Activated T-cell treated with anti-CD3 and anti-CD28 coated beads, Interleukin-2, amount 50 U/mL, for 1 hour (primary cell): ENCODE results near the gene SCAMP1.
"Not testable (repeated sequence)": the region's sequence is repeated elsewhere in the genome, so short reads cannot be mapped to it uniquely, and the experiment has no call there.

ENCODE experiments used
- DNase-seq: peaks from one replicate; pipeline ENCODE4 v3.0.0-alpha.2; 2020

Gene SCAMP1

GRCh38 chr5:78430866-78431265, 70.4 kb downstream of the SCAMP1 start:
- no peak for DNase-seq

- no peak for DNase-seq
These were observed 73.6 kb downstream of the SCAMP1 start for GRCh38 chr5:78433972-78434371.

GRCh38 chr5:78447775-78448424, 87.5 kb downstream of the SCAMP1 start:
- no peak for DNase-seq

GRCh38 chr5:78449103-78449502, 88.7 kb downstream of the SCAMP1 start:
- DNase-seq = no peak

GRCh38 chr5:78457507-78457906, 97.1 kb downstream of the SCAMP1 start:
- not testable (repeated sequence) for DNase-seq

GRCh38 chr5:78458843-78459242, 98.4 kb downstream of the SCAMP1 start:
- no peak for DNase-seq

- no peak for DNase-seq
These were observed 106.7 kb downstream of the SCAMP1 start for GRCh38 chr5:78467140-78467539.

GRCh38 chr5:78467752-78468357, 107.4 kb downstream of the SCAMP1 start:
- no peak for DNase-seq

GRCh38 chr5:78471896-78472295, 111.5 kb downstream of the SCAMP1 start:
- DNase-seq = no peak

- DNase-seq = no peak
These were observed 112.2 kb downstream of the SCAMP1 start for GRCh38 chr5:78472469-78473106.

GRCh38 chr5:78473751-78474150, 113.3 kb downstream of the SCAMP1 start:
- no peak for DNase-seq

GRCh38 chr5:78475370-78475769, 115.0 kb downstream of the SCAMP1 start:
- no peak for DNase-seq

GRCh38 chr5:78476795-78477194, 116.4 kb downstream of the SCAMP1 start:
- no peak for DNase-seq

- no peak for DNase-seq
These were observed 122.5 kb downstream of the SCAMP1 start for GRCh38 chr5:78482948-78483347.

GRCh38 chr5:78483809-78484521, 123.5 kb downstream of the SCAMP1 start:
- no peak for DNase-seq

- DNase-seq = no peak
These were observed 125.8 kb downstream of the SCAMP1 start for GRCh38 chr5:78486218-78486617.

- DNase-seq = no peak
These were observed 127.4 kb downstream of the SCAMP1 start for GRCh38 chr5:78487846-78488245.

GRCh38 chr5:78490709-78491485, 130.5 kb downstream of the SCAMP1 start:
- no peak for DNase-seq

GRCh38 chr5:78492224-78492623, 131.8 kb downstream of the SCAMP1 start:
- no peak for DNase-seq

GRCh38 chr5:78492650-78493049, 132.2 kb downstream of the SCAMP1 start:
- no peak for DNase-seq

- no peak for DNase-seq
These were observed 135.4 kb downstream of the SCAMP1 start for GRCh38 chr5:78495800-78496199.

- DNase-seq = no peak
These were observed 136.0 kb downstream of the SCAMP1 start for GRCh38 chr5:78496373-78496772.
